Tibial nerve (tissue), 4 donors: ENCODE measurements around the gene LRPAP1.
"Not testable (repeated sequence)": the region's sequence is repeated elsewhere in the genome, so short reads cannot be mapped to it uniquely, and the experiment has no call there.

ENCODE experiments used
- EP300 ChIP-seq, 2 donors: sonication (generic); formaldehyde crosslinking; IDR thresholded peaks; one replicate each; pipeline ENCODE4 v1.6.1; 2017; ENCODE audit warnings: antibody characterized with exemption in 2 of 2, mild to moderate bottlenecking in 1 of 2
- POLR2A ChIP-seq, 2 donors: fragments of 450-650 bp; IDR thresholded peaks; one replicate each; pipeline ENCODE4 v1.6.1; 2017; ENCODE audit warnings: antibody characterized with exemption in 2 of 2, mild to moderate bottlenecking in 2 of 2, moderate library complexity in 2 of 2
- TF ChIP-seq, protein P1 (sequence below), 5 experiments: fragments of 200-600 bp in 3 of 5; fragments of 450-650 bp in 2 of 5; sonication (generic) in 3 of 5; IDR thresholded peaks; one replicate each; pipeline ENCODE4 v1.5.1; 2016 to 2019; ENCODE audit warnings: antibody characterized with exemption in 5 of 5, mild to moderate bottlenecking in 3 of 5, moderate library complexity in 2 of 5

- TF ChIP-seq, protein P1, sequence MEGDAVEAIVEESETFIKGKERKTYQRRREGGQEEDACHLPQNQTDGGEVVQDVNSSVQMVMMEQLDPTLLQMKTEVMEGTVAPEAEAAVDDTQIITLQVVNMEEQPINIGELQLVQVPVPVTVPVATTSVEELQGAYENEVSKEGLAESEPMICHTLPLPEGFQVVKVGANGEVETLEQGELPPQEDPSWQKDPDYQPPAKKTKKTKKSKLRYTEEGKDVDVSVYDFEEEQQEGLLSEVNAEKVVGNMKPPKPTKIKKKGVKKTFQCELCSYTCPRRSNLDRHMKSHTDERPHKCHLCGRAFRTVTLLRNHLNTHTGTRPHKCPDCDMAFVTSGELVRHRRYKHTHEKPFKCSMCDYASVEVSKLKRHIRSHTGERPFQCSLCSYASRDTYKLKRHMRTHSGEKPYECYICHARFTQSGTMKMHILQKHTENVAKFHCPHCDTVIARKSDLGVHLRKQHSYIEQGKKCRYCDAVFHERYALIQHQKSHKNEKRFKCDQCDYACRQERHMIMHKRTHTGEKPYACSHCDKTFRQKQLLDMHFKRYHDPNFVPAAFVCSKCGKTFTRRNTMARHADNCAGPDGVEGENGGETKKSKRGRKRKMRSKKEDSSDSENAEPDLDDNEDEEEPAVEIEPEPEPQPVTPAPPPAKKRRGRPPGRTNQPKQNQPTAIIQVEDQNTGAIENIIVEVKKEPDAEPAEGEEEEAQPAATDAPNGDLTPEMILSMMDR (IDR thresholded peaks at IDR 0.05), result not testable (repeated sequence)
- TF ChIP-seq POLR2A, EP300 (IDR thresholded peaks at IDR 0.05): not testable (repeated sequence)
Observed at GRCh38 chr4:3581334-3582090, 49.3 kb upstream of the LRPAP1 start.
